K562 (cell line): ENCODE data around the gene SCYL1. TPM values are rescaled to one million over a fixed set of nuclear protein-coding genes. Genes with fewer than 3 reads are reported as not detected.
A peak's percentile ranks its signal among the peaks of the same experiment; 100 is the strongest.

Experiments used
- ATAC-seq: fragments of 200-7000 bp; cut with Tn5 transposase; 3 replicates; pipeline ENCODE4 v1.9.1; 2020; ENCODE audit warnings: moderate library complexity
- BruUV-seq: library from RNA; stranded (reverse); fragments of 400-500 nt; replicated peaks from 2 replicates; lab custom pipeline; 2021; lab: Mats Ljungman, UMichigan
- CTCF ChIA-PET: fragments of 300-600 bp; formaldehyde crosslinking; extraction: SDS; loops from one replicate; lab custom pipeline; 2021; ENCODE audit warnings: low intra/inter-chr PET ratio; lab: Yijun Ruan, JAX
- POLR2A ChIA-PET: fragments of 300-600, 350-650 bp; sonication (Branson Sonifier 250); formaldehyde crosslinking; extraction: SDS; loops from one replicate; lab custom pipeline; 2021; ENCODE audit warnings: antibody characterized with exemption, inconsistent platforms; lab: Yijun Ruan, JAX
- DNase-seq, 4 experiments: peaks; one replicate each; pipeline versions ENCODE4 v3.0.0 to v3.0.0-alpha.2; 2011 to 2018; ENCODE audit warnings: low spot score in 3 of 4, mixed read lengths in 3 of 4; ENCODE audit errors: extremely low read depth in 1 of 4
- FAIRE-seq: peaks from 2 replicates; lab custom pipeline; 2011; peaks lifted over from hg19 to GRCh38; lab: Jason Lieb, UNC
- H2AFZ ChIP-seq: 2 replicates; pipeline ENCODE4 v1.6.0; 2011; ENCODE audit warnings: low read depth, low read length, control low read depth, inconsistent platforms
- H3K27ac ChIP-seq: fragments of 200-600 bp; 3 replicates; pipeline ENCODE4 v1.8.0; 2011; ENCODE audit warnings: low read depth, mild to moderate bottlenecking, control low read depth, inconsistent platforms, low read length, moderate library complexity, mixed read lengths; ENCODE audit errors: extremely low read depth
- H3K27me3 ChIP-seq, 2 experiments: fragments of 300-600 bp in 1 of 2; 2 replicates in 1 of 2; 3 replicates in 1 of 2; pipeline versions ENCODE4 v1.6.0 to v1.8.0; 2011; ENCODE audit warnings: inconsistent platforms in 2 of 2, low read length in 2 of 2, mild to moderate bottlenecking in 1 of 2, mixed read lengths in 1 of 2, moderate library complexity in 1 of 2; ENCODE audit not compliant: control insufficient read depth in 2 of 2, insufficient read depth in 2 of 2
- H3K36me3 ChIP-seq: fragments of 300-600 bp; 3 replicates; pipeline ENCODE4 v1.8.0; 2011; ENCODE audit warnings: mild to moderate bottlenecking, low read length, inconsistent platforms; ENCODE audit not compliant: control insufficient read depth, insufficient read depth
- H3K4me1 ChIP-seq, 2 experiments: fragments of 200-600 bp in 1 of 2; replicated peaks in 1 of 2; 2 replicates in 1 of 2; 3 replicates in 1 of 2; pipeline versions ENCODE4 v1.5.1 to v1.8.0; 2011; ENCODE audit warnings: inconsistent platforms in 2 of 2, low read length in 2 of 2, mild to moderate bottlenecking in 1 of 2, mixed read lengths in 1 of 2, moderate library complexity in 1 of 2; ENCODE audit not compliant: control insufficient read depth in 2 of 2, insufficient read depth in 2 of 2
- H3K4me2 ChIP-seq: 2 replicates; pipeline ENCODE4 v1.6.1; 2011; ENCODE audit warnings: low read length, control low read depth, inconsistent platforms, mixed read lengths; ENCODE audit not compliant: insufficient read depth
- H3K4me3 ChIP-seq: fragments of 200-600 bp; sonication (generic), shearing (Covaris generic); 2 replicates; pipeline ENCODE4 v1.5.1; 2016; ENCODE audit warnings: control low read depth, inconsistent platforms
- H3K79me2 ChIP-seq: fragments of 200-600 bp; 3 replicates; pipeline ENCODE4 v1.8.0; 2011; ENCODE audit warnings: low read length, inconsistent platforms; ENCODE audit not compliant: control insufficient read depth, insufficient read depth
- H3K9ac ChIP-seq, 2 experiments: 2 replicates each; pipeline versions ENCODE4 v1.6.0 to v1.6.1; 2011; ENCODE audit warnings: low read depth in 2 of 2, low read length in 2 of 2, control low read depth in 1 of 2, inconsistent platforms in 1 of 2, mild to moderate bottlenecking in 1 of 2, mixed read lengths in 1 of 2; ENCODE audit not compliant: insufficient read depth in 1 of 2
- H3K9me1 ChIP-seq: one replicate; pipeline ENCODE4 v1.6.0; 2011; ENCODE audit warnings: inconsistent platforms, mild to moderate bottlenecking, low read length, moderate library complexity; ENCODE audit not compliant: control insufficient read depth, insufficient read depth
- H3K9me3 ChIP-seq: replicated peaks from 2 replicates; pipeline ENCODE4 v1.5.1; 2011; ENCODE audit warnings: low read depth, low read length, inconsistent platforms; ENCODE audit not compliant: control insufficient read depth, insufficient read depth
- H4K20me1 ChIP-seq: replicated peaks from 2 replicates; pipeline ENCODE4 v1.6.1; 2011; ENCODE audit warnings: low read length, inconsistent platforms, mixed read lengths; ENCODE audit not compliant: control insufficient read depth, insufficient read depth
- ETV1 ChIP-seq: fragments of 450-650 bp; conservative IDR thresholded peaks from 2 replicates; pipeline ENCODE4 v1.6.1; 2016; ENCODE audit warnings: missing genetic modification characterization, control low read depth, low read depth, missing compliant biosample characterization
- SMAD4 ChIP-seq: fragments of 250-450 bp; sonication (Bioruptor Pico); conservative IDR thresholded peaks from 2 replicates; pipeline ENCODE4 v1.8.0; 2021; ENCODE audit warnings: inconsistent platforms, mild to moderate bottlenecking, moderate library complexity
- STAT5A ChIP-seq: IDR thresholded peaks from 2 replicates; pipeline ENCODE4 v1.6.1; 2012; ENCODE audit warnings: low read length, inconsistent platforms, borderline replicate concordance
- ZBTB17 ChIP-seq: fragments of 450-650 bp; formaldehyde crosslinking; IDR thresholded peaks from 2 replicates; pipeline ENCODE4 v1.4.0; 2020; ENCODE audit warnings: mild to moderate bottlenecking
- WGBS: fragments of 100-300 bp; shearing (Covaris generic); methylation state at CpG from one replicate; pipeline ENCODE4 v1.1.6; 2016; ENCODE audit warnings: low coverage, mixed read lengths; ENCODE audit not compliant: insufficient coverage; ENCODE audit errors: missing lambda C conversion rate; 5-methylcytosine and 5-hydroxymethylcytosine counted together
- in situ Hi-C: fragments of 300-500 bp; cut with MboI; formaldehyde crosslinking; loops from 4 replicates; pipeline ENCODE4 v1.15.0; 2018; ENCODE audit warnings: inconsistent platforms, mixed read lengths
- intact Hi-C: fragments of 100-400 bp; cut with micrococcal nuclease; formaldehyde crosslinking; loops from 2 replicates; pipeline ENCODE4 v1.14.2; 2022
- polyA plus RNA-seq, 8 experiments: library from polyadenylated mRNA; depleted of rRNA in 4 of 8; stranded (reverse) in 5 of 8; unstranded in 3 of 8; fragments of >200 nt; fragmentation: Nextera tagmentation in 2 of 8; fragmentation: Illumina TruSeq in 1 of 8; extraction: Ambion mirVana in 2 of 8; extraction: Trizol in 1 of 8; gene quantifications; 2 replicates each; pipeline versions ENCODE4 v1.2.1 to v1.2.3, GENCODE V29; 2011 to 2014; ENCODE audit warnings: inconsistent platforms in 1 of 8, missing spikeins in 1 of 8
- total RNA-seq, 7 experiments: library from RNA; depleted of rRNA in 6 of 7; stranded (reverse); fragments of >200 nt in 6 of 7; fragmentation: Illumina TruSeq in 2 of 7; extraction: Trizol in 2 of 7; gene quantifications; 2 replicates each; pipeline versions ENCODE4 v1.2.1 to v1.2.3, GENCODE V29; 2011 to 2021; ENCODE audit warnings: low replicate concordance in 1 of 7
- TF ChIP-seq, protein P1 (sequence below): fragments of 450-650 bp; IDR thresholded peaks from 2 replicates; pipeline ENCODE4 v1.6.1; 2016; ENCODE audit warnings: mild to moderate bottlenecking, moderate library complexity

Gene SCYL1
- total and polyA plus RNA-seq, 9 of the 15 experiments (the other 6 are each of a cell fraction or from before 2014, with no cell fraction given) = 1.9 to 145 (median 57.6) TPM

DNA sequence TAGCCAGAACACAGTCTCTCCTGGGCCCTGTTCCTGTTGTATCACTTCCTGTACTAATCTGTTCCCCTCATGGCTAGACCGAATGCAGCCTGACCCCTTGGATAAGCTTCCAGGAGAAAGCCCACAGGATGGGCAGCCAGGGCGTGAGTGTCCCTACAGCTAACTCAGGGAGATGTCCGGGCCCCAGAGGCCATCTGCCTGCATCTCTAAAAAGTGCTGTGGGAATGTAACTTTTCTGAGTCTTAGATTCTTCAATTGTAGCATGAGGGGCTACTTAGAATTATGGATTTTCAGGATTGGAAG is 33.8 kb upstream of the SCYL1 start:
- Histone ChIP-seq H3K27ac (peak overlapping the region; percentile 84), H4K20me1 (no peaks in the 10 kb centered on the region), H3K36me3 (no peaks in the 10 kb centered on the region), H2AFZ (peak overlapping the region; percentile 86), H3K9ac (peak overlapping the region; percentile 71 to 85; a peak in 3 of 4 replicates), H3K4me3 (no peak overlapping the region), H3K79me2 (peaks cover 50% of the 10 kb centered on the region), H3K9me1 (peaks cover 6% of the 10 kb centered on the region), H3K4me1 (peaks cover 75 to 81% of the 10 kb centered on the region in 2 experiments), H3K9me3 (no peaks in the 10 kb centered on the region), H3K4me2 (peak overlapping the region; percentile 81), H3K27me3 (no peaks in the 10 kb centered on the region)
- ChIA-PET CTCF (no interaction called here), POLR2A (interaction anchor here (0.7 to 27.6 kb wide), 5 partner anchors 12 to 70 kb away, joined by 3 to 2118 read pairs (median 704); partner anchors contain the start of genes MALAT1 and NEAT1)
- ATAC-seq (no peak), DNase-seq (peak in 1 of 4 experiments; percentile 35), FAIRE-seq (no peak)
- 48% methylated on average over 3 of the region's 3 CpGs for WGBS
- in situ Hi-C loops = no loop called here
- intact Hi-C loops = no loop called here
- TF ChIP-seq STAT5A (no peak), ZBTB17 (CRISPR knock-in tag) (0 out of 2 replicates have a peak, but pooled peaks have one; percentile 44), ETV1 (tag) (no peak), SMAD4 (CRISPR knock-in tag) (0 out of 2 replicates have a peak, but pooled peaks have one; percentile 18)
- TF ChIP-seq, protein P1, sequence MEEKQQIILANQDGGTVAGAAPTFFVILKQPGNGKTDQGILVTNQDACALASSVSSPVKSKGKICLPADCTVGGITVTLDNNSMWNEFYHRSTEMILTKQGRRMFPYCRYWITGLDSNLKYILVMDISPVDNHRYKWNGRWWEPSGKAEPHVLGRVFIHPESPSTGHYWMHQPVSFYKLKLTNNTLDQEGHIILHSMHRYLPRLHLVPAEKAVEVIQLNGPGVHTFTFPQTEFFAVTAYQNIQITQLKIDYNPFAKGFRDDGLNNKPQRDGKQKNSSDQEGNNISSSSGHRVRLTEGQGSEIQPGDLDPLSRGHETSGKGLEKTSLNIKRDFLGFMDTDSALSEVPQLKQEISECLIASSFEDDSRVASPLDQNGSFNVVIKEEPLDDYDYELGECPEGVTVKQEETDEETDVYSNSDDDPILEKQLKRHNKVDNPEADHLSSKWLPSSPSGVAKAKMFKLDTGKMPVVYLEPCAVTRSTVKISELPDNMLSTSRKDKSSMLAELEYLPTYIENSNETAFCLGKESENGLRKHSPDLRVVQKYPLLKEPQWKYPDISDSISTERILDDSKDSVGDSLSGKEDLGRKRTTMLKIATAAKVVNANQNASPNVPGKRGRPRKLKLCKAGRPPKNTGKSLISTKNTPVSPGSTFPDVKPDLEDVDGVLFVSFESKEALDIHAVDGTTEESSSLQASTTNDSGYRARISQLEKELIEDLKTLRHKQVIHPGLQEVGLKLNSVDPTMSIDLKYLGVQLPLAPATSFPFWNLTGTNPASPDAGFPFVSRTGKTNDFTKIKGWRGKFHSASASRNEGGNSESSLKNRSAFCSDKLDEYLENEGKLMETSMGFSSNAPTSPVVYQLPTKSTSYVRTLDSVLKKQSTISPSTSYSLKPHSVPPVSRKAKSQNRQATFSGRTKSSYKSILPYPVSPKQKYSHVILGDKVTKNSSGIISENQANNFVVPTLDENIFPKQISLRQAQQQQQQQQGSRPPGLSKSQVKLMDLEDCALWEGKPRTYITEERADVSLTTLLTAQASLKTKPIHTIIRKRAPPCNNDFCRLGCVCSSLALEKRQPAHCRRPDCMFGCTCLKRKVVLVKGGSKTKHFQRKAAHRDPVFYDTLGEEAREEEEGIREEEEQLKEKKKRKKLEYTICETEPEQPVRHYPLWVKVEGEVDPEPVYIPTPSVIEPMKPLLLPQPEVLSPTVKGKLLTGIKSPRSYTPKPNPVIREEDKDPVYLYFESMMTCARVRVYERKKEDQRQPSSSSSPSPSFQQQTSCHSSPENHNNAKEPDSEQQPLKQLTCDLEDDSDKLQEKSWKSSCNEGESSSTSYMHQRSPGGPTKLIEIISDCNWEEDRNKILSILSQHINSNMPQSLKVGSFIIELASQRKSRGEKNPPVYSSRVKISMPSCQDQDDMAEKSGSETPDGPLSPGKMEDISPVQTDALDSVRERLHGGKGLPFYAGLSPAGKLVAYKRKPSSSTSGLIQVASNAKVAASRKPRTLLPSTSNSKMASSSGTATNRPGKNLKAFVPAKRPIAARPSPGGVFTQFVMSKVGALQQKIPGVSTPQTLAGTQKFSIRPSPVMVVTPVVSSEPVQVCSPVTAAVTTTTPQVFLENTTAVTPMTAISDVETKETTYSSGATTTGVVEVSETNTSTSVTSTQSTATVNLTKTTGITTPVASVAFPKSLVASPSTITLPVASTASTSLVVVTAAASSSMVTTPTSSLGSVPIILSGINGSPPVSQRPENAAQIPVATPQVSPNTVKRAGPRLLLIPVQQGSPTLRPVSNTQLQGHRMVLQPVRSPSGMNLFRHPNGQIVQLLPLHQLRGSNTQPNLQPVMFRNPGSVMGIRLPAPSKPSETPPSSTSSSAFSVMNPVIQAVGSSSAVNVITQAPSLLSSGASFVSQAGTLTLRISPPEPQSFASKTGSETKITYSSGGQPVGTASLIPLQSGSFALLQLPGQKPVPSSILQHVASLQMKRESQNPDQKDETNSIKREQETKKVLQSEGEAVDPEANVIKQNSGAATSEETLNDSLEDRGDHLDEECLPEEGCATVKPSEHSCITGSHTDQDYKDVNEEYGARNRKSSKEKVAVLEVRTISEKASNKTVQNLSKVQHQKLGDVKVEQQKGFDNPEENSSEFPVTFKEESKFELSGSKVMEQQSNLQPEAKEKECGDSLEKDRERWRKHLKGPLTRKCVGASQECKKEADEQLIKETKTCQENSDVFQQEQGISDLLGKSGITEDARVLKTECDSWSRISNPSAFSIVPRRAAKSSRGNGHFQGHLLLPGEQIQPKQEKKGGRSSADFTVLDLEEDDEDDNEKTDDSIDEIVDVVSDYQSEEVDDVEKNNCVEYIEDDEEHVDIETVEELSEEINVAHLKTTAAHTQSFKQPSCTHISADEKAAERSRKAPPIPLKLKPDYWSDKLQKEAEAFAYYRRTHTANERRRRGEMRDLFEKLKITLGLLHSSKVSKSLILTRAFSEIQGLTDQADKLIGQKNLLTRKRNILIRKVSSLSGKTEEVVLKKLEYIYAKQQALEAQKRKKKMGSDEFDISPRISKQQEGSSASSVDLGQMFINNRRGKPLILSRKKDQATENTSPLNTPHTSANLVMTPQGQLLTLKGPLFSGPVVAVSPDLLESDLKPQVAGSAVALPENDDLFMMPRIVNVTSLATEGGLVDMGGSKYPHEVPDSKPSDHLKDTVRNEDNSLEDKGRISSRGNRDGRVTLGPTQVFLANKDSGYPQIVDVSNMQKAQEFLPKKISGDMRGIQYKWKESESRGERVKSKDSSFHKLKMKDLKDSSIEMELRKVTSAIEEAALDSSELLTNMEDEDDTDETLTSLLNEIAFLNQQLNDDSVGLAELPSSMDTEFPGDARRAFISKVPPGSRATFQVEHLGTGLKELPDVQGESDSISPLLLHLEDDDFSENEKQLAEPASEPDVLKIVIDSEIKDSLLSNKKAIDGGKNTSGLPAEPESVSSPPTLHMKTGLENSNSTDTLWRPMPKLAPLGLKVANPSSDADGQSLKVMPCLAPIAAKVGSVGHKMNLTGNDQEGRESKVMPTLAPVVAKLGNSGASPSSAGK = 0 out of 2 replicates have a peak, but pooled peaks have one; percentile 4
- BruUV-seq = no TSS peak
